PC-9 (cell line): ENCODE measurements around the gene HLA-DQB2. TPM values are rescaled to one million over a fixed set of nuclear protein-coding genes. Genes with fewer than 3 reads are reported as not detected.

Experiments
- BruUV-seq: library from RNA; stranded (reverse); fragments of 400-500 nt; replicated peaks from 2 replicates; lab custom pipeline; 2021; lab: Mats Ljungman, UMichigan
- CTCF ChIA-PET: fragments of 300-600 bp; sonication (Branson Sonifier 250); formaldehyde crosslinking; loops from one replicate; lab custom pipeline; 2022; ENCODE audit warnings: antibody characterized with exemption; lab: Charles Lee
- POLR2A ChIA-PET: fragments of 300-600 bp; sonication (Branson Sonifier 250); formaldehyde crosslinking; loops from one replicate; lab custom pipeline; 2022; ENCODE audit warnings: antibody characterized with exemption; ENCODE audit not compliant: unreplicated experiment; lab: Charles Lee
- DNase-seq, 2 experiments: peaks; one replicate each; pipeline versions ENCODE4 v3.0.0 to v3.0.0-alpha.2; 2015 to 2022; ENCODE audit warnings: mixed read lengths in 1 of 2
- H2AFZ ChIP-seq: fragments of 200-600 bp; sonication (generic); 2 replicates; pipeline ENCODE4 v1.8.1; 2017; ENCODE audit warnings: antibody characterized with exemption
- H3F3A ChIP-seq: fragments of 200-600 bp; sonication (generic); 2 replicates; pipeline ENCODE4 v1.8.1; 2017; ENCODE audit warnings: antibody characterized with exemption, mild to moderate bottlenecking, low read depth; ENCODE audit not compliant: insufficient read depth
- H3K27ac ChIP-seq: fragments of 200-600 bp; sonication (generic); 2 replicates; pipeline ENCODE4 v1.6.1; 2016; ENCODE audit warnings: mixed run types
- H3K27me3 ChIP-seq: fragments of 200-600 bp; sonication (generic); 2 replicates; pipeline ENCODE4 v1.6.1; 2016; ENCODE audit warnings: low read depth, mixed run types; ENCODE audit not compliant: insufficient read depth
- H3K36me3 ChIP-seq: fragments of 200-600 bp; sonication (generic); 2 replicates; pipeline ENCODE4 v1.6.1; 2016; ENCODE audit warnings: low read depth, mixed run types
- H3K4me1 ChIP-seq: fragments of 200-600 bp; sonication (generic); replicated peaks from 2 replicates; pipeline ENCODE4 v1.6.1; 2016; ENCODE audit warnings: mixed run types; ENCODE audit not compliant: insufficient read depth
- H3K4me2 ChIP-seq: fragments of 200-600 bp; sonication (generic); 2 replicates; pipeline ENCODE4 v1.6.1; 2017; ENCODE audit warnings: mixed run types
- H3K4me3 ChIP-seq: fragments of 200-600 bp; sonication (generic); 2 replicates; pipeline ENCODE4 v1.6.1; 2016; ENCODE audit warnings: mixed run types
- H3K79me2 ChIP-seq: fragments of 200-600 bp; sonication (generic); 2 replicates; pipeline ENCODE4 v1.6.1; 2017; ENCODE audit warnings: low read depth, mixed run types
- H3K9me2 ChIP-seq: fragments of 200-600 bp; sonication (generic); 2 replicates; pipeline ENCODE4 v1.8.1; 2017; ENCODE audit warnings: mild to moderate bottlenecking; ENCODE audit not compliant: insufficient read depth
- H3K9me3 ChIP-seq: fragments of 200-600 bp; sonication (generic); 2 replicates; pipeline ENCODE4 v1.8.1; 2016; ENCODE audit warnings: low read depth; ENCODE audit not compliant: insufficient read depth
- H4K20me1 ChIP-seq: fragments of 200-600 bp; sonication (generic); 2 replicates; pipeline ENCODE4 v1.8.1; 2017; ENCODE audit not compliant: insufficient read depth
- EZH2 ChIP-seq: fragments of 200-600 bp; sonication (generic); IDR thresholded peaks from 2 replicates; pipeline ENCODE4 v1.8.0; 2017; ENCODE audit warnings: antibody characterized with exemption, low read depth
- intact Hi-C: fragments of 100-400 bp; cut with micrococcal nuclease; formaldehyde crosslinking; loops from one replicate; pipeline ENCODE4 v1.10.0; 2022; ENCODE audit not compliant: unreplicated experiment
- total RNA-seq: library from RNA; stranded (reverse); gene quantifications from 2 replicates; pipeline ENCODE4 v1.2.3, GENCODE V29; 2021
- TF ChIP-seq, protein P1 (sequence below): fragments of 200-600 bp; sonication (generic); conservative IDR thresholded peaks from 2 replicates; pipeline ENCODE4 v1.6.1; 2017; ENCODE audit warnings: mixed run types, antibody characterized with exemption, mild to moderate bottlenecking, moderate library complexity

Gene HLA-DQB2
- total RNA-seq, 1 experiment from 2014 or later, result not detected

DNA sequence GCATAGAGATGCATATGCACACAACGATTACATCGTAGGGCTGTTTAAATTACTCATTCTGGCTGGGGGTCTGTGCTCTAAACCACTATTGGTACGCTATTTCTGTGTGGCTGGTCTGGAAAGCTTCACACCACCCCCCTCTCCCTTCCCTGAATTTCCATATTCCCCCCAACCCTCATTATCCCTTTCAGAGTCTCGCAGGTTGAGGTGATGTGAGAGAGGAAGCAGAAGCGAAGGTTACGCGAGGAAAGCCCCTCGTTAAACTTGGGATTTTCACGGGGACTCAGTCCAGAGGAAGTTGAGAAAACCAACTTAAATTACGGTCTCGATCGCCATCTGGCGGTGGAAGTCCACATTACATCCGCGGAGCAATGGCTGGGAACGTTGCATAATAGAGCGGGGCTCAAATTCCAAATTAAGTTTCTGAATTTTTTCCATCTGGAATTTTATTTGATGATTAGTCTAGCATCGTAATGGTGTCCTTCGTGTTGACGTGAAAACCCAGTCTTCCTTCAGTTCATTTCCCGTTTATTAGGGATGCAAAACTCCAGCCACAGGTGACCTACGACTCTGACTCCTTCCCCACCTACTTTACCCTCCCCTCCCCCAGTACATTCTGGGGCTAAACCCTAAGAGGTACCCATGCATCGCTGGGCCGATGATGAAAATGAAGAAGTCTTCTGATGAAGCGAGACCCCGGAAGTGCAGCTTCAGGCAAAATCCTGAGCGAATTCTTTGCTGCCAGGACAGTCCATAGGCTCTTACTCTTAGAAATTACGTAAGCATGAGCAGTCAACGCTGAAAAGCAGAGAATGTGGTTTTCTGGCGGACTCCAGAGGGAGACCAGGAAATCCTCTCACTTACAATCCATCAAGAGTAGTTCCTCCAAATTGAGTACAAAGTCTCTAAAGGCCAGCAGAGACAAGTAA lies 33.8 kb upstream of the HLA-DQB2 start:
- Histone ChIP-seq H4K20me1 (no peaks in the 10 kb centered on the region), H3K4me2 (peak overlapping the region; percentile 68), H2AFZ (peak overlapping the region; percentile 71), H3K36me3 (no peaks in the 10 kb centered on the region), H3K9me2 (no peaks in the 10 kb centered on the region), H3K4me3 (peak overlapping the region; percentile 30; the same call in 1 of the 2 replicates), H3K4me1 (no peaks in the 10 kb centered on the region), H3F3A (no peaks in the 10 kb centered on the region), H3K79me2 (no peaks in the 10 kb centered on the region), H3K27me3 (peaks cover 35% of the 10 kb centered on the region), H3K27ac (no peak overlapping the region), H3K9me3 (peaks cover 6% of the 10 kb centered on the region)
- intact Hi-C loops, result loop anchor here (1.0 to 10.0 kb wide), 4 partner anchors 41 to 680 kb away; partner anchors contain the start of gene TAP2
- peak; percentile 51 to 64 for DNase-seq
- ChIA-PET POLR2A (no interaction called here), CTCF (interaction anchor here (1.0 kb wide), 1 partner anchor 71 kb away, joined by 4 read pairs; no protein-coding TSS in a partner anchor)
- TF ChIP-seq, protein P1, sequence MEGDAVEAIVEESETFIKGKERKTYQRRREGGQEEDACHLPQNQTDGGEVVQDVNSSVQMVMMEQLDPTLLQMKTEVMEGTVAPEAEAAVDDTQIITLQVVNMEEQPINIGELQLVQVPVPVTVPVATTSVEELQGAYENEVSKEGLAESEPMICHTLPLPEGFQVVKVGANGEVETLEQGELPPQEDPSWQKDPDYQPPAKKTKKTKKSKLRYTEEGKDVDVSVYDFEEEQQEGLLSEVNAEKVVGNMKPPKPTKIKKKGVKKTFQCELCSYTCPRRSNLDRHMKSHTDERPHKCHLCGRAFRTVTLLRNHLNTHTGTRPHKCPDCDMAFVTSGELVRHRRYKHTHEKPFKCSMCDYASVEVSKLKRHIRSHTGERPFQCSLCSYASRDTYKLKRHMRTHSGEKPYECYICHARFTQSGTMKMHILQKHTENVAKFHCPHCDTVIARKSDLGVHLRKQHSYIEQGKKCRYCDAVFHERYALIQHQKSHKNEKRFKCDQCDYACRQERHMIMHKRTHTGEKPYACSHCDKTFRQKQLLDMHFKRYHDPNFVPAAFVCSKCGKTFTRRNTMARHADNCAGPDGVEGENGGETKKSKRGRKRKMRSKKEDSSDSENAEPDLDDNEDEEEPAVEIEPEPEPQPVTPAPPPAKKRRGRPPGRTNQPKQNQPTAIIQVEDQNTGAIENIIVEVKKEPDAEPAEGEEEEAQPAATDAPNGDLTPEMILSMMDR, result peak; percentile 94
- no peak for TF ChIP-seq EZH2
- BruUV-seq, result no TSS peak

DNA sequence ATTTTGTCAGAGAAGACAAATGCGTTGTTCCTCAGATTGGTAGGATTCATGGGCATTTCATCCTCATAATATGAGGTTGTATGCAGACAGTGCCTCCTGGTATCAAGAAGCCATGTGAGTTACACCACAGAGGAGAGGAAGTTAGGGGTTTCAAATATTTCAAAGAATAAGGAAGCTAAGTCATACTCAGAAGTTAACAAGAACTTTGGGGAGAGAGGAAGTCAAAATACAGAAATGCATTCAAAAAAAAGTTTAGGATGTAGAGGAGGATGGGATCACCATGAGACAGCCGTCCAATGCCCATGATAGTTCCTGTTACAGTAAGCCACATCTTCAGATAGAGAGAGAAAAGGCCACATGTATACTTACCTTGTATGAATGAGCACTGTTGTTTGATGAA lies 31.2 kb upstream of the HLA-DQB2 start:
- TF ChIP-seq, protein P1, result no peak
- TF ChIP-seq EZH2, result no peak
- Histone ChIP-seq H3F3A (no peaks in the 10 kb centered on the region), H3K9me2 (no peaks in the 10 kb centered on the region), H2AFZ (no peak overlapping the region), H3K4me3 (no peak overlapping the region), H3K27me3 (peaks cover 52% of the 10 kb centered on the region), H3K9me3 (peaks cover 5% of the 10 kb centered on the region; the same call in 1 of the 2 replicates), H3K79me2 (no peaks in the 10 kb centered on the region), H3K4me1 (no peaks in the 10 kb centered on the region), H3K36me3 (no peaks in the 10 kb centered on the region), H3K4me2 (no peak overlapping the region), H3K27ac (no peak overlapping the region), H4K20me1 (no peaks in the 10 kb centered on the region)
- BruUV-seq, result no TSS peak
- POLR2A ChIA-PET, result no interaction called here
- intact Hi-C loops, result loop anchor here (10.0 kb wide), 2 partner anchors 70 to 90 kb away; no protein-coding TSS in a partner anchor
- DNase-seq, result no peak
- CTCF ChIA-PET, result no interaction called here

DNA sequence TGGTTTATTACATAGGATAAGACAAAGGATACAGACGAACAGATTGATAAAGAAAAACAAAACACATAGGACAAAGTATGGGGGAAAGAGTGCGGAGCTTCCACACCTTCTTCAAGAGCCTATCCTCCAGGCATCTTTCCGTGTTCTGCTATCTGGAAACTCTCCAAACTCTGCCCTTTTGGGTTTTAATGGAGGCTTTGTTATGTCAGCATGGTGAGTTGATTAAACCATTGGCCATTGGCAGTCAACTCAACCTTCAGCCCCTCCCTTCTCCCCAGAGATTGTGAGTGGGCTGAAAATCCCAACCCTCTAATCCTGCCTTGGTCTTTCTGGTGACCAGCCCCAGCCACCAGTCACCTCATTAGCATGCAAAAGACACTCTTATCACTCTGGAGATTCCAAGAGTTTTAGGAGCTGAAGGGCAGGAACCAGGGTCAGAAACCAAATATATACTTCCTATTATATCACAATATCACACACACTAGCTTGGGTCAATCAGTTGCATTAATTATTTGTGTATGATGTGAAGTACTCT lies 29.6 kb upstream of the HLA-DQB2 start:
- no peak overlapping the region for H3K4me3 ChIP-seq
- no peak overlapping the region for H3K4me2 ChIP-seq
- intact Hi-C loops, result loop anchor here (10.0 kb wide), 2 partner anchors 72 to 88 kb away; no protein-coding TSS in a partner anchor
- no peaks in the 10 kb centered on the region for H3F3A ChIP-seq
- no peaks in the 10 kb centered on the region for H3K9me3 ChIP-seq
- H3K27me3 ChIP-seq, result peaks cover 52% of the 10 kb centered on the region
- H3K9me2 ChIP-seq, result no peaks in the 10 kb centered on the region
- H4K20me1 ChIP-seq, result no peaks in the 10 kb centered on the region
- H3K36me3 ChIP-seq, result no peaks in the 10 kb centered on the region
- no peaks in the 10 kb centered on the region for H3K4me1 ChIP-seq
- no TSS peak for BruUV-seq
- no peak overlapping the region for H2AFZ ChIP-seq
- CTCF ChIA-PET, result no interaction called here
- no peak overlapping the region for H3K27ac ChIP-seq
- POLR2A ChIA-PET, result interaction anchor here (0.7 kb wide), 1 partner anchor 90 kb away, joined by 3 read pairs; no protein-coding TSS in a partner anchor
- DNase-seq, result no peak
- H3K79me2 ChIP-seq, result no peaks in the 10 kb centered on the region
- TF ChIP-seq, protein P1, result no peak
- TF ChIP-seq EZH2, result no peak
